Measurements from ENCODE around the gene GPR31.

The GPR31 gene

GRCh38 chr6:167129159-167129558 is 28.6 kb downstream of the GPR31 start:
- POLR2A ChIA-PET, result no interaction called here
- no peak for TF ChIP-seq BHLHE40 (IDR thresholded peaks at IDR 0.05; ENCODE audit: borderline replicate concordance)
- TF ChIP-seq SP1 (IDR thresholded peaks at IDR 0.05), result no peak
- TF ChIP-seq NFRKB (IDR thresholded peaks at IDR 0.05), result no peak
- no peak for TF ChIP-seq L3MBTL2 (conservative IDR thresholded peaks at IDR 0.05)
- DNase-seq (ENCODE audit: extremely low spot score), result no peak
- CTCF ChIA-PET, result interaction anchor here (1.6 kb wide), 1 partner anchor 12 kb away, joined by 5 read pairs; no protein-coding TSS in a partner anchor

- DNase-seq (ENCODE audit: extremely low spot score), result no peak
- POLR2A ChIA-PET, result no interaction called here
- no peak for TF ChIP-seq SP1 (IDR thresholded peaks at IDR 0.05)
- no peak for TF ChIP-seq HDGF (IDR thresholded peaks at IDR 0.05; ENCODE audit: borderline replicate concordance)
- TF ChIP-seq TARDBP (IDR thresholded peaks at IDR 0.05), result no peak
- no peak for TF ChIP-seq FOXA1 (IDR thresholded peaks at IDR 0.05)
- no peak for TF ChIP-seq CTBP1 (IDR thresholded peaks at IDR 0.05; ENCODE audit: borderline replicate concordance)
- no peak for TF ChIP-seq ELF4 (IDR thresholded peaks at IDR 0.05)
- TF ChIP-seq L3MBTL2 (conservative IDR thresholded peaks at IDR 0.05), result no peak
- TF ChIP-seq FOXK2 (IDR thresholded peaks at IDR 0.05), result no peak
- TF ChIP-seq LEF1 (IDR thresholded peaks at IDR 0.05; ENCODE audit: borderline replicate concordance), result no peak
- TF ChIP-seq FOXM1 (IDR thresholded peaks at IDR 0.05; ENCODE audit: borderline replicate concordance), result no peak
- no peak for TF ChIP-seq PKNOX1 (IDR thresholded peaks at IDR 0.05)
- TF ChIP-seq ZNF384 (IDR thresholded peaks at IDR 0.05), result no peak
- no peak for TF ChIP-seq BHLHE40 (IDR thresholded peaks at IDR 0.05; ENCODE audit: borderline replicate concordance)
- CTCF ChIA-PET, result no interaction called here
These were observed 29.8 kb downstream of the GPR31 start for GRCh38 chr6:167127785-167128531.

GRCh38 chr6:167125855-167126349 is 31.9 kb downstream of the GPR31 start:
- CTCF ChIA-PET, result no interaction called here
- POLR2A ChIA-PET, result no interaction called here
- TF ChIP-seq LEF1 (IDR thresholded peaks at IDR 0.05; ENCODE audit: borderline replicate concordance) (no peak), CTBP1 (IDR thresholded peaks at IDR 0.05; ENCODE audit: borderline replicate concordance) (no peak), NFRKB (IDR thresholded peaks at IDR 0.05) (no peak), ELF4 (IDR thresholded peaks at IDR 0.05) (no peak), FOXA1 (IDR thresholded peaks at IDR 0.05) (no peak), SP1 (IDR thresholded peaks at IDR 0.05) (no peak), PKNOX1 (IDR thresholded peaks at IDR 0.05) (no peak), L3MBTL2 (conservative IDR thresholded peaks at IDR 0.05) (no peak), FOXM1 (IDR thresholded peaks at IDR 0.05; ENCODE audit: borderline replicate concordance) (no peak), TARDBP (IDR thresholded peaks at IDR 0.05) (no peak), ZNF384 (IDR thresholded peaks at IDR 0.05) (no peak), FOXK2 (IDR thresholded peaks at IDR 0.05) (no peak)
- no peak for DNase-seq (ENCODE audit: extremely low spot score)

- DNase-seq (ENCODE audit: extremely low spot score), result no peak
- POLR2A ChIA-PET, result no interaction called here
- CTCF ChIA-PET, result interaction anchor here (2.5 kb wide), 1 partner anchor 16 kb away, joined by 7 read pairs; no protein-coding TSS in a partner anchor
- no peak for TF ChIP-seq ELF4 (IDR thresholded peaks at IDR 0.05)
- TF ChIP-seq SUZ12 (IDR thresholded peaks at IDR 0.05), result no peak
- no peak for TF ChIP-seq TARDBP (IDR thresholded peaks at IDR 0.05)
- TF ChIP-seq LEF1 (IDR thresholded peaks at IDR 0.05; ENCODE audit: borderline replicate concordance), result no peak
- TF ChIP-seq HDGF (IDR thresholded peaks at IDR 0.05; ENCODE audit: borderline replicate concordance), result no peak
- no peak for TF ChIP-seq ARNT (IDR thresholded peaks at IDR 0.05)
- TF ChIP-seq CTBP1 (IDR thresholded peaks at IDR 0.05; ENCODE audit: borderline replicate concordance), result no peak
- no peak for TF ChIP-seq BHLHE40 (IDR thresholded peaks at IDR 0.05; ENCODE audit: borderline replicate concordance)
- TF ChIP-seq NFRKB (IDR thresholded peaks at IDR 0.05), result no peak
- TF ChIP-seq PKNOX1 (IDR thresholded peaks at IDR 0.05), result no peak
- no peak for TF ChIP-seq FOXK2 (IDR thresholded peaks at IDR 0.05)
- TF ChIP-seq SP1 (IDR thresholded peaks at IDR 0.05), result no peak
- TF ChIP-seq ZNF384 (IDR thresholded peaks at IDR 0.05), result no peak
- no peak for TF ChIP-seq L3MBTL2 (conservative IDR thresholded peaks at IDR 0.05)
These were observed 32.4 kb downstream of the GPR31 start for GRCh38 chr6:167125410-167125809.

GRCh38 chr6:167124753-167125152 is 33.0 kb downstream of the GPR31 start:
- ChIA-PET CTCF (interaction anchor here (2.5 kb wide), 1 partner anchor 17 kb away, joined by 7 read pairs; no protein-coding TSS in a partner anchor), POLR2A (no interaction called here)
- TF ChIP-seq CTBP1 (IDR thresholded peaks at IDR 0.05; ENCODE audit: borderline replicate concordance) (no peak), FOXM1 (IDR thresholded peaks at IDR 0.05; ENCODE audit: borderline replicate concordance) (no peak), ZNF384 (IDR thresholded peaks at IDR 0.05) (no peak), SP1 (IDR thresholded peaks at IDR 0.05) (no peak), FOXA1 (IDR thresholded peaks at IDR 0.05) (no peak), LEF1 (IDR thresholded peaks at IDR 0.05; ENCODE audit: borderline replicate concordance) (no peak), BHLHE40 (IDR thresholded peaks at IDR 0.05; ENCODE audit: borderline replicate concordance) (no peak), L3MBTL2 (conservative IDR thresholded peaks at IDR 0.05) (no peak), ARNT (IDR thresholded peaks at IDR 0.05) (no peak), FOXK2 (IDR thresholded peaks at IDR 0.05) (no peak), HDGF (IDR thresholded peaks at IDR 0.05; ENCODE audit: borderline replicate concordance) (no peak)
- DNase-seq (ENCODE audit: extremely low spot score), result no peak

All from HEK293T (cell line).